NB4 (cell line): ENCODE data around the gene CAP2.

Experiments used
- DNase-seq: peaks from one replicate; pipeline ENCODE4 v3.0.0; 2010; ENCODE audit warnings: low read depth
- H3K4me3 ChIP-seq: one replicate; pipeline ENCODE4 v1.5.1; 2011; ENCODE audit warnings: mild to moderate bottlenecking, low read depth, low read length, moderate library complexity
- MYC ChIP-seq: IDR thresholded peaks from 2 replicates; pipeline ENCODE4 v1.6.1; 2011; ENCODE audit warnings: low read depth, low read length
- POLR2A ChIP-seq: IDR thresholded peaks from 2 replicates; pipeline ENCODE4 v1.6.1; 2011; ENCODE audit warnings: mild to moderate bottlenecking; ENCODE audit not compliant: insufficient read length; ENCODE audit errors: extremely low read depth
- TF ChIP-seq, protein P1 (sequence below): IDR thresholded peaks from one replicate; pipeline ENCODE4 v1.5.1; 2012; ENCODE audit warnings: low read depth, low read length
- TF ChIP-seq, protein P2 (sequence below): IDR thresholded peaks from 2 replicates; pipeline ENCODE4 v1.6.1; 2011; ENCODE audit warnings: low read depth, low read length

The CAP2 gene

GRCh38 chr6:17494919-17495318 lies 101.5 kb downstream of the CAP2 start:
- H3K4me3 ChIP-seq = no peak overlapping the region
- TF ChIP-seq, protein P1, sequence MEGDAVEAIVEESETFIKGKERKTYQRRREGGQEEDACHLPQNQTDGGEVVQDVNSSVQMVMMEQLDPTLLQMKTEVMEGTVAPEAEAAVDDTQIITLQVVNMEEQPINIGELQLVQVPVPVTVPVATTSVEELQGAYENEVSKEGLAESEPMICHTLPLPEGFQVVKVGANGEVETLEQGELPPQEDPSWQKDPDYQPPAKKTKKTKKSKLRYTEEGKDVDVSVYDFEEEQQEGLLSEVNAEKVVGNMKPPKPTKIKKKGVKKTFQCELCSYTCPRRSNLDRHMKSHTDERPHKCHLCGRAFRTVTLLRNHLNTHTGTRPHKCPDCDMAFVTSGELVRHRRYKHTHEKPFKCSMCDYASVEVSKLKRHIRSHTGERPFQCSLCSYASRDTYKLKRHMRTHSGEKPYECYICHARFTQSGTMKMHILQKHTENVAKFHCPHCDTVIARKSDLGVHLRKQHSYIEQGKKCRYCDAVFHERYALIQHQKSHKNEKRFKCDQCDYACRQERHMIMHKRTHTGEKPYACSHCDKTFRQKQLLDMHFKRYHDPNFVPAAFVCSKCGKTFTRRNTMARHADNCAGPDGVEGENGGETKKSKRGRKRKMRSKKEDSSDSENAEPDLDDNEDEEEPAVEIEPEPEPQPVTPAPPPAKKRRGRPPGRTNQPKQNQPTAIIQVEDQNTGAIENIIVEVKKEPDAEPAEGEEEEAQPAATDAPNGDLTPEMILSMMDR = no peak
- TF ChIP-seq MYC = no peak
- DNase-seq = no peak

DNA sequence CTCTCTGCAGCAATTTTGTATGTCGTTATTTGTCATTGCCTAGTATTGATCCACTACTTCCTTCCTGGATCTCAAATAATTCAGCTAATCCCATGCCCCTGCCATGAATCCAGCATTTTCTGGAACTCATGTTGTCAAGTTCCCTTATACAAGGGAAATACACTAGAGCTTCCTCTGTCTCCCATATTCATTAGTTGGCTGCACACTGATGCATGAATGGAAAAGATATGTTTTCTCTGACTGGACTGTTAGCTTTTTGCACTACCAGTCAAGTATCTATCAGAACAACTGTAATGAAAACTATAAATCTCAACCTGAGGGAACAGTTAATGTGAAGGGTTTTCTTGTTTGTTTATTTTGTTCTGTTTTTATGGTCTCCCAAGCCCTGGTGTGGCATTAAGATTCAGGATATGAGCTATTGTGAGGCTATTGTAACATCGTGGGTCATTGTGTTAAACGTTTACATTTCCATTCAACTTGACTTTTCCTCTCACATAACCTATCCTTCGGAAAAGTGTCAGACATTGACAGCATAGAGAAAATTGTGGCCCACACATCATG lies 104.2 kb downstream of the CAP2 start:
- DNase-seq = no peak
- no peak for TF ChIP-seq MYC
- TF ChIP-seq, protein P2, sequence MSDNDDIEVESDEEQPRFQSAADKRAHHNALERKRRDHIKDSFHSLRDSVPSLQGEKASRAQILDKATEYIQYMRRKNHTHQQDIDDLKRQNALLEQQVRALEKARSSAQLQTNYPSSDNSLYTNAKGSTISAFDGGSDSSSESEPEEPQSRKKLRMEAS = no peak
- TF ChIP-seq, protein P1 = no peak
- TF ChIP-seq POLR2A = no peak
- H3K4me3 ChIP-seq = no peak overlapping the region

DNA sequence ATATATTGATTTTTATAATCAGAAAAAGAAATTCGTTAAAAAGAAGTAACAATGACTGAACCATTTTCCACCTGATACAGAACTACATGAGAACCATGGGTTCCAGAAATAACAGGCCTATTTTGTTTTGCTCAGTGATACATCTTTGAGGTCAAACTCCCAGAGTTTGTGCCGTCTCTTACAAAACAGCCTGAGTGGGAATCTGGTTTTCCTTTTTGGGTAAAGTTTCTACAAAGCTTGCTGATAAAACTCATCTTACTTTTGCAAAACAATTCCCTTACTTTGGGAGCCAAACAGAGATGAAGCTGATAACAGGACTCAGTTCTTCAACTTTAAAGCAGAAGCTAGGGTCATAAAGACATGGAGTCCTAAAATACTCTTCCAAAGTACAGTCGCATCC lies 108.0 kb downstream of the CAP2 start:
- TF ChIP-seq, protein P1 = no peak
- TF ChIP-seq MYC = no peak
- TF ChIP-seq, protein P2 = no peak
- TF ChIP-seq POLR2A = no peak
- no peak overlapping the region for H3K4me3 ChIP-seq
- no peak for DNase-seq

- no peak for DNase-seq
- TF ChIP-seq, protein P2 = no peak
- TF ChIP-seq POLR2A (no peak), MYC (no peak)
- TF ChIP-seq, protein P1 = no peak
- no peak overlapping the region for H3K4me3 ChIP-seq
Measured at GRCh38 chr6:17501982-17502704, 108.7 kb downstream of the CAP2 start.

DNA sequence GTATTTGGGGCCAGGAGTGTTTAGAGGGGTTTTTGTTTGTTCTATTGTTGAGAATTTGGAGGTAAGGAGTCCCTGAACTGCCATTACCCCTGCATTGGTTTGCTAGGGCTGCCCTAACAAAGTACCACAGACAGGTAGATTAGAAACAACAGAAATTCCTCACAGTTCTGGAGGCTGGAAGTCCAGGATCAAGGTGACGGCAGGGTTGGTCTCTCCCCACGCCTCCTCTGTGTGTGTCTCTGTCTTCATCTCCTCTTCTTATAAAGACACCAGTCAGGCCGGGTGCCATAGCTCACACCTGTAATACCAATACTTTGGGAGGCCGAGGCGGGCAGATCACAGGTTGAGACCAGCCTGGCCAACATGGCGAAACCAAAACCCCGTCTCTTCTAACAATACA lies 109.7 kb downstream of the CAP2 start:
- H3K4me3 ChIP-seq = no peak overlapping the region
- no peak for DNase-seq
- no peak for TF ChIP-seq POLR2A
- TF ChIP-seq, protein P1 = no peak
- TF ChIP-seq, protein P2 = no peak
- no peak for TF ChIP-seq MYC

DNA sequence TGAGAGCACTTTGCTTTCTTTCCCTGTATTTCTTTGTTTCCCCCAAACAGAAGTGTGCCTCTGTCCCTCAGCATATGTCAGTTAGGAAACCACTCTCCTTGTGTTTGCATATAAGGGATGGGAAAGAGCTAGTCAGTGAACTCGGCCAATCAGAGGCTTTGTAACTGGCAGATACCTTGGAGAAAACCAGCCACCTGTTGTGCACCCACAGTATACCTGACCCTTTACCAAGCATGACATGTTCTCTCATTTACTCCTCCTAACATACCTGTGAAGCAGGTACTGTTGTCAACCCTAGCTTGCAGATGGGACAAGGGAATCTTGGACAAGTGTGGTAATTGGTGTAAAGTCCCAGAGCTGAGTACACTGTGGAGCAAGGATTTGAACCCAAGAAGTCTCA lies 110.6 kb downstream of the CAP2 start:
- no peak overlapping the region for H3K4me3 ChIP-seq
- DNase-seq = no peak
- no peak for TF ChIP-seq MYC
- TF ChIP-seq, protein P1 = no peak
- no peak for TF ChIP-seq POLR2A
- TF ChIP-seq, protein P2 = no peak
